Measurements from ENCODE around the gene DECR2.
"Not testable (repeated sequence)": the region's sequence is repeated elsewhere in the genome, so short reads cannot be mapped to it uniquely, and the experiment has no call there.

DECR2 gene

GRCh38 chr16:377419-377951 lies 24.2 kb upstream of the DECR2 start:
- no peak for TF ChIP-seq CTCF (IDR thresholded peaks at IDR 0.05; ENCODE audit: insufficient read depth, low read depth, low read length, missing control alignments)
- no peak overlapping the region for H3K4me3 ChIP-seq (ENCODE audit: low read depth, low read length)
- no peak for DNase-seq (ENCODE audit: low read depth)

GRCh38 chr16:378113-378820 lies 23.4 kb upstream of the DECR2 start:
- not testable (repeated sequence) for H3K4me3 ChIP-seq (ENCODE audit: low read depth, low read length); DNase-seq (ENCODE audit: low read depth)

GRCh38 chr16:378821-379182 lies 22.9 kb upstream of the DECR2 start:
- no peak for DNase-seq (ENCODE audit: low read depth)
- no peak overlapping the region for H3K4me3 ChIP-seq (ENCODE audit: low read depth, low read length)

GRCh38 chr16:379183-379960 lies 22.3 kb upstream of the DECR2 start:
- no peak for DNase-seq (ENCODE audit: low read depth)
- TF ChIP-seq CTCF (IDR thresholded peaks at IDR 0.05; ENCODE audit: insufficient read depth, low read depth, low read length, missing control alignments), result no peak

More at GRCh38 chr16:378821-379182, 22.9 kb upstream of the DECR2 start:
- no peak for TF ChIP-seq CTCF (IDR thresholded peaks at IDR 0.05; ENCODE audit: insufficient read depth, low read depth, low read length, missing control alignments)

GRCh38 chr16:379961-380761 lies 21.5 kb upstream of the DECR2 start:
- no peak for TF ChIP-seq CTCF (IDR thresholded peaks at IDR 0.05; ENCODE audit: insufficient read depth, low read depth, low read length, missing control alignments)
- DNase-seq (ENCODE audit: low read depth), result no peak
- H3K4me3 ChIP-seq (ENCODE audit: low read depth, low read length), result peak overlapping the region; percentile 88; the same call in 1 of the 2 replicates

More at GRCh38 chr16:379183-379960, 22.3 kb upstream of the DECR2 start:
- no peak overlapping the region for H3K4me3 ChIP-seq (ENCODE audit: low read depth, low read length)

GRCh38 chr16:380762-381011 lies 21.0 kb upstream of the DECR2 start:
- DNase-seq (ENCODE audit: low read depth), result no peak
- H3K4me3 ChIP-seq (ENCODE audit: low read depth, low read length), result peak overlapping the region; percentile 88
- TF ChIP-seq CTCF (IDR thresholded peaks at IDR 0.05; ENCODE audit: insufficient read depth, low read depth, low read length, missing control alignments), result no peak
